HG02852 (cell line): ENCODE results near the gene ROBO3.

ENCODE experiments used
- ATAC-seq: cut with Tn5 transposase; IDR thresholded peaks from one replicate; pipeline ENCODE4 v1.9.1; 2021; ENCODE audit warnings: mild to moderate bottlenecking, moderate library complexity; ENCODE audit not compliant: unreplicated experiment

The ROBO3 gene

GRCh38 chr11:124865181-124865901 lies at the start of gene ROBO3:
Gene ROBO3 (plus strand): TSS chr11:124865432. CDS start chr11:124865578, 146 bp downstream.
- ATAC-seq: no peak

DNA sequence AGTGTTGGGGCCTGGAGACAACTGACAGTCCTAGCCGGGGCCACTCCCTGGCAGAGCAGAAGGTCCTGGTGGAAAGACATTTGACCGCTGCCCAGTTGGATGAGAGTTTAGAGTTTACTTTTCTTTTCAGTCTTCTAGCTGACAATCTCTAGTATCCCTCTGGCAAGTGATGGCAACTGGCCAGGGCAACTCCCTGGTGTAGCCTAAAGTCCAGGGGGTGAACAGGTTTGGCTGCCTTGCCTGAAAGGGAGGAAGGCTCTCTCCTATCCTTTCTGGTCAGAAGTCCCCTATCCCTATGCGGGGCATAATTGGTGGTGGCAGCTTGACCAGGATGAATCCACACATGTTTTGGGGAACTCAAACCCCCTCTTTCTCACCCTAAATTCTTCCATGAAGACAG lies 48.2 kb upstream of the ROBO3 start:
- no peak for ATAC-seq

DNA sequence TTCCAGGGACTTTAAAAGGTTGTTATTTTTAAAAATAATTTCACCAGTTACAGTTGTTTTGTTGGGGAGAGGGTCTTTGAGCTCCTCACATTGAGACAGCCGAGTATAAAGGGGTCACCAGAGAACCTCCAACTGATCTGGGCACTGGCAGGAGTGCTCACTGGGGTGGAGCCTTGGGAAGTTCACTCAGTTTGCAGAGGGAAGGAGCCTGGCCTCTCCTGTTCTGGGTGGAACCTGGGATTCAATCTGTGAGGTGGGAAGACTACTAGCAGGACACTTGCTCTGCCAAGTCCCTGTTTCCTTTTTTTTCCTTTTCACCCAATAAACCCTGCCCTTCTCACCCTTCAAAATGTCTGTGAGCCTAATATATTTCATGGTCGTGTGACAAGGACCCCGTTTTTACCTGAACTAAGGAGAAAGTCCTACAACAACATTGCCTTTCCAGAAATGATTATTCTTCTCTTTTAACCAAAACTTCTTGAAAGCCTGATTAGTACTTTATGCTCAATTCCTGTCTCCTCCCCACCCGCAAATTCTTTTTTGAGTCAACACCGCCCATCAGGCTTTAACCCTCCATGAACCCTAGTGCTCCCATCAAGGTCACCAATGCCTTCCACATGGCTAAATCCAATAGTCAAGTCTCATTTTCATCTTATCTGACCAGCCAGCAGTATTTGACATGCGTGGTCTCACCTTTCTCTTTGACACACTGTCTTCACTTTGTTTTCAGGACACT lies 43.1 kb upstream of the ROBO3 start:
- ATAC-seq: no peak

GRCh38 chr11:124823512-124824376 lies 41.5 kb upstream of the ROBO3 start:
- ATAC-seq: no peak

DNA sequence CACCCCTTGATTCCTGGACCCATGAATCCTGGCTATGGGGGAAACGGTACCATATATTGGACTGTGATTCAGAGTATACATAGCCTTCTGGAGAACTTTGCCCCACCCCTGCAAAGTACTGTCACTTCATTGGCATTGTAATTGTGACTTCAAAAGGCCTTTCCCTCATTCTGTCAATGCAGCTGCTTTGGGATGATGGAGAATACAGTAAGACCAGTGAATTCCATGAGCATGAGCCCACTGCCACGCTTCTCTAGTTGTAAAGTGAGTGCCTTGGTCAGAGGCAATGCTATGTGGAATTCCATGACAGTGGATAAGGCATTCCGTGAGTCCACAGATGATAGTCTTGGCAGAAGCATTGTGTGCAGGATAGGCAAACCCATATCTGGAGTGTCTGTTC lies 39.4 kb upstream of the ROBO3 start:
- no peak for ATAC-seq

GRCh38 chr11:124829986-124830385 lies 35.2 kb upstream of the ROBO3 start:
- no peak for ATAC-seq

- ATAC-seq: no peak
Measured at GRCh38 chr11:124830749-124831148, 34.5 kb upstream of the ROBO3 start.

DNA sequence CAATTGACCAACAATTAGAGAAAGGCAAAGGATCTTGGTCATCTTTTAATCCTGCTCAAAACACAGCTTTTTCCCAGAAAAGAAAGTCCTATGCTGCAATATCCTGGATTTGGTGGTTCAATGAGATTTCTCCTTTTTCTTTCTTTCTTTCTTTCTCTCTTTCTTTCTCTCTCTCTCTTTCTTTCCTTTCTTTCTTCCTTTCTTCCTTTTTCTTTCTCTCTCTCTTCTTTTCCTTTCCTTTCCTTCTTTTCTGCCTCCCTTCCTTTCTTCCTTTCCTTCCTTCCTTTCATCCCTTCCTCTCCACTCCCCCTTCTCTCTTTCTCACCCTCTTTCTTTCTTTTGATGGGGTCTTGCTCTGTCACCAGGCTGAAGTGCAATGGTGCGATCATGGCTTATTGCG lies 33.3 kb upstream of the ROBO3 start:
- no peak for ATAC-seq

DNA sequence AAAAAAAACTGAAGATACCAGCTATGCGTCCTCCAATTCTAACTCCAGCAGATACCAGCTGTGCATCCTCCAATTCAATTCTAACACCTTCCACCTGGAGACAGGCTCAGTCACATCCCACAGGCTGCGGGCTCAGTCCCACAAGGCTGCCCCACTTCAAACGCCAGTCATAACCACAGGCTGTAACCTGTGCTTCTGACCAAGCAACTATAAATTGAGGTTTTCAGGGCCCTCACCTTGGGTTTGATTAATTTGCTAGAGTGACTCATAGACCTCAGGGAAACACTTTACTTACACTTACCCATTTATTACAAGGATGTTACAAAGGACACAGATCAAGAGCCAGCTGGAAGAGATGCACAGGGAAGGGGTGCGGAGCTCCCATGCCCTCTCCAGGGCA lies 32.7 kb upstream of the ROBO3 start:
- no peak for ATAC-seq

DNA sequence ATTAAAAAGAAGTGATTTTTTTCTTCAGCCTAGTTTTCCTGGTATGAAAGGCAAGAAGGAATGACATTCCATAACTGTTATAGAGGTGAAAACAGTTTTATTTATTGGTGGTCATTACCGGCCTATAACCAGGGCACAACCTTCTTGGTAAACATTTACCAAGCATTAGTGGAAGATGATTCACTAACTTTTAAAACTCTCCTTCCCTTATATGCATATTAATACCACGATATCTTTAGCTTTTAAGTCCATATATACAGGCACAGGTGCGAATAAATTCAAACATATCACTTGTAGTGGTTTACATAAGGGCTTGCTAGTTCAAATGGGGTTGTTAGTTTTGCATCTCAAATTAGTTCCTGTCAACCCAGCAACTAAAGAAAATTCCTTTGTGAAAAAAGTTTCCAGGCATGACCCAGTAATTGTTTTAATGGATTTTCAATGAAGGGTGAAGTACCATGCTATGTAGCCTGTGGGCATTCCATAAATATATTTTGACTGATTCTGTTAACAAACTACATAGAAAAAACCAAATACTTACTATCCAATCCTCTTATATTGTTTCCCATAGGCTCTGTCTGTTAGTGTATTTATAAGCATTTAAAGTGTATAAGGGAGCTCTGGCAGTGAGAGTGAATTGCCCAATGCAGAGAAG lies 30.6 kb upstream of the ROBO3 start:
- ATAC-seq: no peak

DNA sequence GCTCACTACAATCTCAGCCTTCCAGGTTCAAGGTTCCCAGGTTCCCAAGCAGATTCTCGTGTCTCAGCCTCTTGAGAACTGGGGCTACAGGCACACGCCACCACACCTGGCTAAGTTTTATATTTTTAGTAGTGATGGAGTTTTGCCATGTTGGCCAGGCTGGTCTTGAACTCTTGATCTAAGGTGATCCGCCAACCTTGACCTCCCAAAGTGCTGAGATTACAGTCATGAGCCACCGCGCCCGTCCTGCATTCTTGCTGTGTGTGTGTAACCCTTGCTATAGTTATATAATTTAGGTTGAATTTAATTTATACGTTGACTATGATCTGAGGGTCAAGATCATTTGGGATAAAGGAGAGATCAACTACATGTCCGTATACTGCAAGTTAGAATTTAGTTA lies 29.3 kb upstream of the ROBO3 start:
- ATAC-seq: no peak

DNA sequence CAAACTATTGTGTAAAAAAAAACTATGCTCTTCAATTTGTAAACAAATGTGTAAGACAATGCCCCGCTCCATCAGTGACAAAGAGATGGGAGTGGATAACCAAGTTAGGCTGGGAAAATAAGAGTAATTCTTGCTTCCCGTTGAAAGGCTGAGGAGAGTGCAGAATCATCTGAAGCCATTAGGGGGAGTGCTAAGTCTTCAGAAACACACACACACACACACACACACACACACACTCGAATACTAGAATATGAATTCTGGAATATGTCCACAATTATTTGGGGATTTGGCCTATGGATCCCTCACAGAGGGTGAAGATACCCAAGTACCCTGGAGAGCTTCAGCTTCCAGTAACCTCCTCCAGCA lies 27.8 kb upstream of the ROBO3 start:
- ATAC-seq: no peak

- no peak for ATAC-seq
Measured at GRCh38 chr11:124838805-124839127, 26.5 kb upstream of the ROBO3 start.

GRCh38 chr11:124839128-124839971 lies 25.9 kb upstream of the ROBO3 start:
- no peak for ATAC-seq

DNA sequence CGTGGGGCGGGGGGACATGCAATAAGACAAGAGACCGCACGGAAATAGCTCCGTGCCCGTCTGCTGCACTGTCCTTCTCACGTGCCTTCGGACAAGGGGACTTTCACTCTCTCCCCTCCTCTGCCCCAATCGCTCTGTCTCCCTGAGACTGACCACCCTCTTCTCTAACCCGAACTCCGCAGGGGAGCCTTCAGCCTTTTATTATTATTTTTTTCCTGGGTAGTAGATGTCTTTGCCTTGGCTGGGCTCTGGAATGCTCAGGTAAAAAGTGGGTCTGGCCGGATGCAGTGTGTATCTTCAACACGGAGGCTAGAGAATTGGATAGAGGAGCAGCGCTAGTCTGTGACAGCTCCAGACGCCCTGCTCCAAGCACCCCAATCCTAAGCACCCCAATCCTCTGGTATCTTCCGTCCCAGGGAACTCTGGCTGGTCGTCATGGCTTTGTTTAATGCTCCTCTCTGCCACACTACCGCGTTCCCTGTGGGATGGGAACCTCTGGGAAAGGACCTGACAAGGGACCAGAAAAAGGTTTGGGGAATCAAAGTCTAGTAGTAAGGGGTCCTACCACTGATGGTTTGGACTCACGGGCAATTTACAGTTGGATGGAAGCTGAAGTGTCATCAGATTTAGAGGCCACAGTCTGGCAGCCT lies 25.1 kb upstream of the ROBO3 start:
- no peak for ATAC-seq

DNA sequence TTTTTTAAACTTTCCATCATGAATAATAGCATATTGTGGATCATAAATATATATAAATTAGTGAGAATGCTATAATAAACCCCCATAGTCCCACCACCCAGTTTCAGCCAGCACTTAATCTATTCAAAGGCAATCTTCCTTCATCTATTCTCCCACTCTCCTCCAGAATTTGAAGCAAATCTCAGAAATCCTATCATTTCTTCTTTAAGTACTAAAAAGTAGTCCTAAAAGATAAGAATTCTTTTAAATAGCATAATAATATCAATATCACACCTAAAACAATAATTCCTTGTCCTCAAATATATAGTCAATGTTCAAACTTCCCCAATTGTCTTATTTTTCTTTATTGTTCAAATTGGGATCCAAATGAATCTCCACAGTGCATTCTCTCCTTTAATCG lies 24.6 kb upstream of the ROBO3 start:
- no peak for ATAC-seq

DNA sequence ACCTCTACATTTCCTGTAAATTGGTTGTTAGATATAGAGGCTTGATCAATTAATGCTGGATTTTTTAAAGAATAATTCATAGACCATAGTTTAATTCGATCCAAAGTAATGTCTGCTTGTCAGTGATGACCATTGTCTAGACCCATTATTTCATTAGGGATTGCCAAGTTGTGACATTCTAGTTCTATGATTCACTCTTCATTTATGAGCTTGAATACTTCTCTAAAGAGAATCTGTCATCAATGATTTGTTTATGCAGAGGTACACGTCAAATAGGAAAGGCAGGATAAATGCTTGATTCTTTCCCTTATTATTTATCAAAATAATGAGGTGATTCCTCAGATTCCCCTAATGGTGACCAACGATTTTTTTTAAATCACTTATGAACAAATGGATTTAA lies 24.0 kb upstream of the ROBO3 start:
- ATAC-seq: no peak

GRCh38 chr11:124841840-124842239 lies 23.4 kb upstream of the ROBO3 start:
- ATAC-seq: no peak

DNA sequence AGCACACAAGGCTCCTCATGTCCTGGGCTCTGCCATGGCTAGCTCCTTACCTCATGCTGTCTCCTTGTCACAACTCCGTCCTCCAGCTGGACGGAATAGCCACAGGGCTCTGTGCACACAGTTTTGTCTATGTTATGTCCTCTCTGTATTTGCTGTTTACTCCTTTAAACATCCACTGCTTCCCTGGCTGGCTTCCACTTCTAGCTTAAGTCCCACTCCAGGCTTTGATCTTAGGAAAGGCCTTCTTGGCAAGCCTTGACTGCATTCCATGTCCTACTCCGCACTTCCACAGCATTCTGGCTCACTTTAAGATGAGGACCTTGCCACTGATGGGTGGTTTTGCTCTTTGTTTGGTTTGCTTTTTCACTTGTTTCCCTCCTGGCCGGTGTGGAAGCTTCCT lies 22.9 kb upstream of the ROBO3 start:
- ATAC-seq: no peak

DNA sequence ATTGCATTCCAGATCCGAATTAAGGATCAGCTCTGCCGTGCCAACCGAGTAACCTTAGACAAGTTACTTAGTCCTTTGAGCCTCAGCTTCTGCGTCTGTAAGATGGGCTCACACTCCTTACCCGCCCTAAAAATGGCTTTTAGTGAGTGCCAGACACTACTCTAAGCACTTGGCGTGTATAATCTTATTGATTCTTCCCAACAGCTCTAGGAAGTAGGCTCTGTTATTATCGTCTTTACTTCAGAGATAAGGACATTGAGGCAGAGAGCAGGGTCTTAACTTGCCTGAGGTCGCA lies 21.7 kb upstream of the ROBO3 start:
- ATAC-seq: no peak
